Measurements from ENCODE around the gene SEL1L.

GRCh38 chr14:81453166-81453766 is 80.4 kb downstream of the SEL1L start:
- TF ChIP-seq POLR2A (IDR thresholded peaks at IDR 0.05): no peak
- TF ChIP-seq CTCF (IDR thresholded peaks at IDR 0.05): peak; percentile 89 to 94 (median 93)
